Spleen (tissue), 7 donors: ENCODE results near the gene AP3B1.

Source experiments
- POLR2AphosphoS5 ChIP-seq, 3 donors: sonication (generic); formaldehyde crosslinking; IDR thresholded peaks; one replicate each; pipeline ENCODE4 v1.5.1; 2017; ENCODE audit warnings: antibody characterized with exemption in 3 of 3
- TF ChIP-seq, protein P1 (sequence below), 11 experiments: fragments of 200-600 bp in 7 of 11; fragments of 450-650 bp in 4 of 11; sonication (generic) in 4 of 11; IDR thresholded peaks in 8 of 11; conservative IDR thresholded peaks in 3 of 11; 1 replicate in 7 of 11; 2 replicates in 4 of 11; pipeline versions ENCODE4 v1.4.0 to v1.8.0; 2016 to 2021; ENCODE audit warnings: antibody characterized with exemption in 11 of 11, inconsistent platforms in 4 of 11, mild to moderate bottlenecking in 1 of 11
- donor health status: DM: no; HTN: no; CAD: no; lungs with moderate emphysema.
- donor health status: DM: no; HTN: no; CAD: no.
- donor health status: DM: no; HTN: no; CAD: no.

DNA sequence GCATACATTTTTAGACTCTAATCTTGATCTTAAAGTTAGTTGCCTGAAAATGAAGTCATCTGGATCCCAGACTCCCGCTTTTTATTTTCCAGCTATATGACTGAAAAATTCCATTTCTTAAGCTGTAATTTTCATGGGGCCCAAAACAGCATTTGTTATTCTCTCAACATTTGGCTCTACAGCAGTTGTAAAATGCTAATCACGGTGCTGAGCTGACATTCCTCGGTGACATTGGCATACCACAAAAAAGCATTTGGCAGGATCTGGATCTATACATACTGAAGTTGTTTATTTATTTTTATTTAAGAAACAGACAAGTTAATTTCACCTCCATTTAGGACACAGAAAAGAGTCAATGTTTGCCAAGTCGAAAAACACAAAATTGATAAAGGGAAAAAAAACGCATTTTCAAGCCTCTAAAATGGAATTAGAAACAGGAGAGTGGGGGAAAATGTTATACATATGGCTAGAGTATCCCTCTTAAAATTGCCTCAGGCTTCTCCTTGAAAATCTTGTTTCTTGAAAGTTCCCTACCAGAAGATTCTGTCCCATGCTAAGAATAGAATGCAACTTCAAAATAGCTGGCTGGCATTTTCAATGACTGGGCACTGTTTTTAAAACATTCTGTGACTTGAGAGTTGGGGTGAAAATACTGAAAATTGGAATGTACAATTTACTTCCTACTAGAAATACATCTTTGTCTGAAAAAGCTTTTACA, 310.9 kb downstream of the AP3B1 start:
- TF ChIP-seq, protein P1, sequence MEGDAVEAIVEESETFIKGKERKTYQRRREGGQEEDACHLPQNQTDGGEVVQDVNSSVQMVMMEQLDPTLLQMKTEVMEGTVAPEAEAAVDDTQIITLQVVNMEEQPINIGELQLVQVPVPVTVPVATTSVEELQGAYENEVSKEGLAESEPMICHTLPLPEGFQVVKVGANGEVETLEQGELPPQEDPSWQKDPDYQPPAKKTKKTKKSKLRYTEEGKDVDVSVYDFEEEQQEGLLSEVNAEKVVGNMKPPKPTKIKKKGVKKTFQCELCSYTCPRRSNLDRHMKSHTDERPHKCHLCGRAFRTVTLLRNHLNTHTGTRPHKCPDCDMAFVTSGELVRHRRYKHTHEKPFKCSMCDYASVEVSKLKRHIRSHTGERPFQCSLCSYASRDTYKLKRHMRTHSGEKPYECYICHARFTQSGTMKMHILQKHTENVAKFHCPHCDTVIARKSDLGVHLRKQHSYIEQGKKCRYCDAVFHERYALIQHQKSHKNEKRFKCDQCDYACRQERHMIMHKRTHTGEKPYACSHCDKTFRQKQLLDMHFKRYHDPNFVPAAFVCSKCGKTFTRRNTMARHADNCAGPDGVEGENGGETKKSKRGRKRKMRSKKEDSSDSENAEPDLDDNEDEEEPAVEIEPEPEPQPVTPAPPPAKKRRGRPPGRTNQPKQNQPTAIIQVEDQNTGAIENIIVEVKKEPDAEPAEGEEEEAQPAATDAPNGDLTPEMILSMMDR (IDR thresholded peaks at IDR 0.05 in 8 of 11, conservative IDR thresholded peaks at IDR 0.05 in 3 of 11), result no peak
- no peak for TF ChIP-seq POLR2AphosphoS5 (IDR thresholded peaks at IDR 0.05)
